ENCODE measurements around the gene PRIM2. TPM values are rescaled to one million over a fixed set of nuclear protein-coding genes. Genes with fewer than 3 reads are reported as not detected.
"Not testable (repeated sequence)": the region's sequence is repeated elsewhere in the genome, so short reads cannot be mapped to it uniquely, and the experiment has no call there.

Gene PRIM2
- total RNA-seq, 1 experiment from 2014 or later, result 29.9 TPM

GRCh38 chr6:57469072-57469471, 151.6 kb downstream of the PRIM2 start:
- no peak for DNase-seq (ENCODE audit: low read depth, low spot score)
- in situ Hi-C loops (cut with HindIII; ENCODE audit: low pct_unique_long_range_greater_than_20kb, low sequenced_read_pairs), result no loop called here

- in situ Hi-C loops (cut with HindIII; ENCODE audit: low pct_unique_long_range_greater_than_20kb, low sequenced_read_pairs); DNase-seq (ENCODE audit: low read depth, low spot score): not testable (repeated sequence)
Observed at GRCh38 chr6:57470148-57470547, 152.7 kb downstream of the PRIM2 start.

GRCh38 chr6:57471314-57471864, 154.0 kb downstream of the PRIM2 start:
- in situ Hi-C loops (cut with HindIII; ENCODE audit: low pct_unique_long_range_greater_than_20kb, low sequenced_read_pairs); DNase-seq (ENCODE audit: low read depth, low spot score): not testable (repeated sequence)

- in situ Hi-C loops (cut with HindIII; ENCODE audit: low pct_unique_long_range_greater_than_20kb, low sequenced_read_pairs), result not testable (repeated sequence)
- peak; percentile 25 for DNase-seq (ENCODE audit: low read depth, low spot score)
Observed at GRCh38 chr6:57472861-57473362, 155.5 kb downstream of the PRIM2 start.

- in situ Hi-C loops (cut with HindIII; ENCODE audit: low pct_unique_long_range_greater_than_20kb, low sequenced_read_pairs); DNase-seq (ENCODE audit: low read depth, low spot score): not testable (repeated sequence)
Observed at GRCh38 chr6:57474862-57475475, 157.5 kb downstream of the PRIM2 start.

GRCh38 chr6:57475656-57476055, 158.2 kb downstream of the PRIM2 start:
- in situ Hi-C loops (cut with HindIII; ENCODE audit: low pct_unique_long_range_greater_than_20kb, low sequenced_read_pairs); DNase-seq (ENCODE audit: low read depth, low spot score): not testable (repeated sequence)

- DNase-seq (ENCODE audit: low read depth, low spot score); in situ Hi-C loops (cut with HindIII; ENCODE audit: low pct_unique_long_range_greater_than_20kb, low sequenced_read_pairs): not testable (repeated sequence)
Observed at GRCh38 chr6:57480194-57480593, 162.8 kb downstream of the PRIM2 start.

GRCh38 chr6:57481121-57481520, 163.7 kb downstream of the PRIM2 start:
- in situ Hi-C loops (cut with HindIII; ENCODE audit: low pct_unique_long_range_greater_than_20kb, low sequenced_read_pairs); DNase-seq (ENCODE audit: low read depth, low spot score): not testable (repeated sequence)

GRCh38 chr6:57482471-57482870, 165.0 kb downstream of the PRIM2 start:
- DNase-seq (ENCODE audit: low read depth, low spot score); in situ Hi-C loops (cut with HindIII; ENCODE audit: low pct_unique_long_range_greater_than_20kb, low sequenced_read_pairs): not testable (repeated sequence)

- DNase-seq (ENCODE audit: low read depth, low spot score); in situ Hi-C loops (cut with HindIII; ENCODE audit: low pct_unique_long_range_greater_than_20kb, low sequenced_read_pairs): not testable (repeated sequence)
Observed at GRCh38 chr6:57486494-57487081, 169.2 kb downstream of the PRIM2 start.

GRCh38 chr6:57488551-57488950, 171.1 kb downstream of the PRIM2 start:
- DNase-seq (ENCODE audit: low read depth, low spot score), result not testable (repeated sequence)

GRCh38 chr6:57489887-57490286, 172.5 kb downstream of the PRIM2 start:
- not testable (repeated sequence) for DNase-seq (ENCODE audit: low read depth, low spot score)

More at GRCh38 chr6:57488551-57488950, 171.1 kb downstream of the PRIM2 start:
- in situ Hi-C loops (cut with HindIII; ENCODE audit: low pct_unique_long_range_greater_than_20kb, low sequenced_read_pairs), result not testable (repeated sequence)

GRCh38 chr6:57491795-57492194, 174.4 kb downstream of the PRIM2 start:
- in situ Hi-C loops (cut with HindIII; ENCODE audit: low pct_unique_long_range_greater_than_20kb, low sequenced_read_pairs); DNase-seq (ENCODE audit: low read depth, low spot score): not testable (repeated sequence)

More at GRCh38 chr6:57489887-57490286, 172.5 kb downstream of the PRIM2 start:
- in situ Hi-C loops (cut with HindIII; ENCODE audit: low pct_unique_long_range_greater_than_20kb, low sequenced_read_pairs), result not testable (repeated sequence)

- DNase-seq (ENCODE audit: low read depth, low spot score); in situ Hi-C loops (cut with HindIII; ENCODE audit: low pct_unique_long_range_greater_than_20kb, low sequenced_read_pairs): not testable (repeated sequence)
Observed at GRCh38 chr6:57496251-57496650, 178.8 kb downstream of the PRIM2 start.

- in situ Hi-C loops (cut with HindIII; ENCODE audit: low pct_unique_long_range_greater_than_20kb, low sequenced_read_pairs); DNase-seq (ENCODE audit: low read depth, low spot score): not testable (repeated sequence)
Observed at GRCh38 chr6:57500368-57501021, 183.1 kb downstream of the PRIM2 start.

- in situ Hi-C loops (cut with HindIII; ENCODE audit: low pct_unique_long_range_greater_than_20kb, low sequenced_read_pairs); DNase-seq (ENCODE audit: low read depth, low spot score): not testable (repeated sequence)
Observed at GRCh38 chr6:57502387-57502786, 185.0 kb downstream of the PRIM2 start.

GRCh38 chr6:57505251-57505650, 187.8 kb downstream of the PRIM2 start:
- in situ Hi-C loops (cut with HindIII; ENCODE audit: low pct_unique_long_range_greater_than_20kb, low sequenced_read_pairs); DNase-seq (ENCODE audit: low read depth, low spot score): not testable (repeated sequence)

- DNase-seq (ENCODE audit: low read depth, low spot score); in situ Hi-C loops (cut with HindIII; ENCODE audit: low pct_unique_long_range_greater_than_20kb, low sequenced_read_pairs): not testable (repeated sequence)
Observed at GRCh38 chr6:57510390-57510789, 193.0 kb downstream of the PRIM2 start.

Data from SK-MEL-5 (cell line).